HEK293 (cell line): Measurements from ENCODE around the gene NCCRP1.

ENCODE experiments used
- CTCF ChIP-seq: fragments of 450-650 bp; formaldehyde crosslinking; IDR thresholded peaks from 2 replicates; pipeline ENCODE4 v1.5.1; 2016; ENCODE audit warnings: missing biosample characterization, missing genetic modification characterization
- HIC1 ChIP-seq: fragments of 450-650 bp; formaldehyde crosslinking; IDR thresholded peaks from 2 replicates; pipeline ENCODE4 v1.5.1; 2016; ENCODE audit warnings: missing biosample characterization, missing genetic modification characterization
- OSR2 ChIP-seq: fragments of 450-650 bp; formaldehyde crosslinking; IDR thresholded peaks from 2 replicates; pipeline ENCODE4 v1.5.1; 2016; ENCODE audit warnings: missing biosample characterization, missing genetic modification characterization
- ZNF561 ChIP-seq: fragments of 450-650 bp; IDR thresholded peaks from 2 replicates; pipeline ENCODE4 v1.5.1; 2018; ENCODE audit warnings: missing biosample characterization, missing genetic modification characterization, borderline replicate concordance
- ZNF629 ChIP-seq: fragments of 450-650 bp; formaldehyde crosslinking; IDR thresholded peaks from 2 replicates; pipeline ENCODE4 v1.5.1; 2017; ENCODE audit warnings: missing biosample characterization, missing genetic modification characterization
- ZNF768 ChIP-seq: fragments of 450-650 bp; formaldehyde crosslinking; IDR thresholded peaks from 2 replicates; pipeline ENCODE4 v1.5.1; 2018; ENCODE audit warnings: missing biosample characterization, mild to moderate bottlenecking, missing genetic modification characterization

- TF ChIP-seq ZNF768 (tag by site-specific recombination) = no peak
- no peak for TF ChIP-seq HIC1 (tag by site-specific recombination)
- TF ChIP-seq OSR2 (tag by site-specific recombination) = no peak
- no peak for TF ChIP-seq CTCF (tag by site-specific recombination)
- TF ChIP-seq ZNF629 (tag by site-specific recombination) = no peak
- TF ChIP-seq ZNF561 (tag by site-specific recombination) = no peak
Observed at GRCh38 chr19:39183104-39183503, 13.7 kb upstream of the NCCRP1 start.
